Erythroblast (primary cell): Measurements from ENCODE around the gene GPATCH11.

Experiments used
- GATA1 ChIP-seq: IDR thresholded peaks from 2 replicates; pipeline ENCODE4 v1.6.1; 2011; ENCODE audit warnings: low read depth, mild to moderate bottlenecking, control low read depth, low read length, moderate library complexity
- POLR2A ChIP-seq: IDR thresholded peaks from 2 replicates; pipeline ENCODE4 v1.6.1; 2011; ENCODE audit warnings: mild to moderate bottlenecking, low read length

DNA sequence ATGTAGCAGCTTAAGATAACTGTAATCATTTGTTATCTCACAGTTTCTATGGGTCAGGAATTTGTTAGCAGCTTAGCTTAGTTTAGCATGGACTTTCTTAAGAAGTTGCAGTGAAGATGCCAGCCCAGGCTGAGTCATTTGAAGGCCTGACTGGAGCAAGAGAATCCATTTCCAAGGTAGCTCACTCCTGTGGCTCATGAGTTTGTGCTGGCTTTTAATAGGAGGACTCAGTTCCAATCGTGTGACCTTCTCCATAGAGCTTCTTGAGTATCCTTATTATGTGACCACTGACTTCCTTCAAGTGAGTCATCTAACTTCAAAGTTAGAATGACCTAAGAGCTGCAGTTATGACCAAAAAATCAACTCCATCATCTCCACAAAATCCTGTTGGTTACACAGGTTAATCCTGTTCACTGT, 1.4 kb downstream of the GPATCH11 start:
- TF ChIP-seq POLR2A: no peak
- TF ChIP-seq GATA1: no peak
